HepG2 (cell line): ENCODE measurements around the gene RFX2. TPM values are rescaled to one million over a fixed set of nuclear protein-coding genes. Genes with fewer than 3 reads are reported as not detected.
A peak's percentile ranks its signal among the peaks of the same experiment; 100 is the strongest.

Source experiments
- AHDC1 ChIP-seq: sonication (generic); formaldehyde crosslinking; IDR thresholded peaks from 2 replicates; pipeline ENCODE4 v1.5.1; 2020; ENCODE audit warnings: mild to moderate bottlenecking, missing genetic modification reagents, borderline replicate concordance
- ATAD3A ChIP-seq: sonication (generic); formaldehyde crosslinking; IDR thresholded peaks from 2 replicates; pipeline ENCODE4 v1.4.0; 2020; ENCODE audit warnings: missing genetic modification reagents
- BRCA1 ChIP-seq: sonication (generic); formaldehyde crosslinking; IDR thresholded peaks from 2 replicates; pipeline ENCODE4 v1.4.0; 2020; ENCODE audit warnings: missing genetic modification reagents
- HMG20B ChIP-seq: conservative IDR thresholded peaks from 2 replicates; pipeline ENCODE4 v1.6.1; 2016; ENCODE audit warnings: missing genetic modification reagents, missing compliant biosample characterization
- IKZF5 ChIP-seq: IDR thresholded peaks from 2 replicates; pipeline ENCODE4 v1.6.1; 2018; ENCODE audit warnings: missing genetic modification reagents, mild to moderate bottlenecking, missing compliant biosample characterization
- NFE2L1 ChIP-seq: sonication (generic); formaldehyde crosslinking; IDR thresholded peaks from 2 replicates; pipeline ENCODE4 v1.4.0; 2020; ENCODE audit warnings: missing genetic modification reagents, mild to moderate bottlenecking, borderline replicate concordance
- NR1H2 ChIP-seq: sonication (generic); formaldehyde crosslinking; IDR thresholded peaks from 2 replicates; pipeline ENCODE4 v1.8.1; 2022; ENCODE audit warnings: low read depth, missing genetic modification reagents, borderline replicate concordance
- NRL ChIP-seq: sonication (generic); formaldehyde crosslinking; IDR thresholded peaks from 2 replicates; pipeline ENCODE4 v1.5.0; 2020; ENCODE audit warnings: missing genetic modification reagents, mild to moderate bottlenecking, moderate library complexity, borderline replicate concordance
- PHF8 ChIP-seq: sonication (generic); formaldehyde crosslinking; IDR thresholded peaks from 2 replicates; pipeline ENCODE4 v1.5.0; 2020; ENCODE audit warnings: missing genetic modification reagents
- RXRB ChIP-seq: IDR thresholded peaks from 2 replicates; pipeline ENCODE4 v1.6.1; 2016; ENCODE audit warnings: borderline replicate concordance, missing genetic modification reagents, missing compliant biosample characterization
- TCF7 ChIP-seq: sonication (generic); IDR thresholded peaks from 2 replicates; pipeline ENCODE4 v1.6.1; 2016; ENCODE audit warnings: antibody characterized with exemption, low read depth
- TOE1 ChIP-seq: sonication (generic); formaldehyde crosslinking; IDR thresholded peaks from 2 replicates; pipeline ENCODE4 v1.4.0; 2020; ENCODE audit warnings: mild to moderate bottlenecking, missing genetic modification reagents
- XRCC5 ChIP-seq: fragments of 200-400 bp; formaldehyde crosslinking; optimal IDR thresholded peaks from 2 replicates; pipeline ENCODE3; 2017; ENCODE audit warnings: mild to moderate bottlenecking, low read length
- YEATS4 ChIP-seq: sonication (generic); formaldehyde crosslinking; IDR thresholded peaks from 2 replicates; pipeline ENCODE4 v1.4.0; 2020; ENCODE audit warnings: missing genetic modification reagents, borderline replicate concordance
- ZBTB3 ChIP-seq: sonication (generic); formaldehyde crosslinking; IDR thresholded peaks from 2 replicates; pipeline ENCODE4 v1.4.0; 2020; ENCODE audit warnings: low read depth, mild to moderate bottlenecking, moderate library complexity, missing genetic modification reagents, borderline replicate concordance
- ZBTB4 ChIP-seq: sonication (generic); formaldehyde crosslinking; IDR thresholded peaks from 2 replicates; pipeline ENCODE4 v1.4.0; 2020; ENCODE audit warnings: missing genetic modification reagents, mild to moderate bottlenecking, borderline replicate concordance
- ZNF263 ChIP-seq: sonication (generic); formaldehyde crosslinking; IDR thresholded peaks from 2 replicates; pipeline ENCODE4 v1.4.0; 2020; ENCODE audit warnings: missing genetic modification reagents
- ZNF619 ChIP-seq: sonication (generic); formaldehyde crosslinking; IDR thresholded peaks from 2 replicates; pipeline ENCODE4 v1.4.0; 2020; ENCODE audit warnings: mild to moderate bottlenecking, missing genetic modification reagents
- ZNF773 ChIP-seq: sonication (generic); formaldehyde crosslinking; IDR thresholded peaks from 2 replicates; pipeline ENCODE4 v1.4.0; 2020; ENCODE audit warnings: missing genetic modification reagents, borderline replicate concordance
- ZNF776 ChIP-seq: sonication (generic); formaldehyde crosslinking; IDR thresholded peaks from 2 replicates; pipeline ENCODE4 v1.4.0; 2020; ENCODE audit warnings: mild to moderate bottlenecking, missing genetic modification reagents
- polyA plus RNA-seq, 8 experiments: library from polyadenylated mRNA; depleted of rRNA in 3 of 8; stranded (reverse) in 7 of 8; unstranded in 1 of 8; fragments of >200 nt; fragmentation: Illumina TruSeq in 4 of 8; extraction: Trizol in 4 of 8; gene quantifications; 2 replicates each; pipeline versions ENCODE4 v1.2.1 to v1.2.3, GENCODE V29; 2011 to 2016; ENCODE audit warnings: low read depth in 4 of 8, missing spikeins in 1 of 8, mixed read lengths in 1 of 8; ENCODE audit not compliant: insufficient read depth in 1 of 8
- total RNA-seq, 5 experiments: library from RNA; depleted of rRNA; stranded (reverse); fragments of >200 nt; fragmentation: Illumina TruSeq; extraction: Trizol; gene quantifications; 2 replicates each; pipeline ENCODE4 v1.2.3, GENCODE V29; 2016; ENCODE audit warnings: low read depth in 1 of 5
- TF ChIP-seq, protein P1 (sequence below): sonication (generic); formaldehyde crosslinking; IDR thresholded peaks from 2 replicates; pipeline ENCODE4 v1.4.0; 2020; ENCODE audit warnings: missing genetic modification reagents

Gene RFX2
- total and polyA plus RNA-seq, 2 of the 13 experiments (the other 11 are each of a cell fraction or from before 2014, with no cell fraction given): 2.8 to 3.3 TPM

DNA sequence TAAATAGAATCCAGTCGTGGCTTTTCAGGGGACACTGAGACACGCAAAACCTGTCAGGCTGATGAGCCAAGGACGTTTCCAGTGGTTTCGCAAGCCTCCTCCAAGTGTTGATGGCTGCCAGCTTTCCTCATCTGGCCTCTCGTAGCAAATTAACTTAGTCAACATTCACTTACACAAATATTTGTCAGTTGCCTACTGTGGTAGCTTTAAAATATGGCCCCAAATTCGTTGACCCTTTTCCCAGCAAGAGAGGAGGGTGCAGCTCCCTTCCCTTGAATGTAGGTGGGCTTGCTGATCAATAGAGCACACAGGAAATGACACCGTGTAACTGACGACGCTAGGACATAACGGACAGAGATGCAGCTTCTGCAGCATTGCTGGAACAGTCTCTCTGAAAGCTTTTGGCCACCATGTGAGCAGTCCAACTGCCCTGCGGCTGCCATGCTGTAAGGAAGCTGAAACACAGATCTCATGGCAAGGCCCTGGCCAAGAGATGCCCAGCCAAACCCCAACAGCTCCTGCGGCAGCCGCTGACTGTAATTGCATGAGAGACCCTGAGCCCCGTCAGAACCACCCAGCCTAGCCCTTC, 126.8 kb downstream of the RFX2 start (continued):
- TF ChIP-seq ZBTB4 (CRISPR knock-in tag) (peak; percentile 14; the same call in 1 of the 2 replicates), IKZF5 (CRISPR knock-in tag) (peak; percentile 59), RXRB (CRISPR knock-in tag) (peak; percentile 60), YEATS4 (CRISPR knock-in tag) (no peak), XRCC5 (no peak), HMG20B (no peak), BRCA1 (no peak), TOE1 (CRISPR knock-in tag) (no peak), ATAD3A (CRISPR knock-in tag) (no peak), NRL (CRISPR knock-in tag) (no peak), ZNF776 (CRISPR knock-in tag) (no peak), AHDC1 (CRISPR knock-in tag) (no peak), ZNF773 (CRISPR knock-in tag) (no peak), NFE2L1 (CRISPR knock-in tag) (no peak), ZNF619 (CRISPR knock-in tag) (0 out of 2 replicates have a peak, but pooled peaks have one; percentile 19), NR1H2 (CRISPR knock-in tag) (no peak), ZBTB3 (CRISPR knock-in tag) (no peak), TCF7 (no peak), ZNF263 (CRISPR knock-in tag) (no peak), PHF8 (CRISPR knock-in tag) (no peak)
- TF ChIP-seq, protein P1, sequence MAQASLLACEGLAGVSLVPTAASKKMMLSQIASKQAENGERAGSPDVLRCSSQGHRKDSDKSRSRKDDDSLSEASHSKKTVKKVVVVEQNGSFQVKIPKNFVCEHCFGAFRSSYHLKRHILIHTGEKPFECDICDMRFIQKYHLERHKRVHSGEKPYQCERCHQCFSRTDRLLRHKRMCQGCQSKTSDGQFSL (CRISPR knock-in tag): no peak
